Raji (cell line): Measurements from ENCODE around the gene FTO.

Experiments
- POLR2A ChIP-seq: IDR thresholded peaks from 2 replicates; pipeline ENCODE4 v1.6.1; 2011; ENCODE audit warnings: low read depth, low read length, control low read depth; ENCODE audit not compliant: insufficient read depth

Gene FTO

GRCh38 chr16:53949715-53950410 is 245.9 kb downstream of the FTO start:
- no peak for TF ChIP-seq POLR2A

GRCh38 chr16:53950677-53951076 is 246.7 kb downstream of the FTO start:
- no peak for TF ChIP-seq POLR2A

- TF ChIP-seq POLR2A, result no peak
Measured at GRCh38 chr16:53952215-53953208, 248.6 kb downstream of the FTO start.

- TF ChIP-seq POLR2A, result no peak
Measured at GRCh38 chr16:53953336-53953735, 249.4 kb downstream of the FTO start.

GRCh38 chr16:53955221-53955875 is 251.4 kb downstream of the FTO start:
- no peak for TF ChIP-seq POLR2A

GRCh38 chr16:53958341-53958880 is 254.5 kb downstream of the FTO start:
- TF ChIP-seq POLR2A, result no peak

- no peak for TF ChIP-seq POLR2A
Measured at GRCh38 chr16:53960050-53960812, 256.3 kb downstream of the FTO start.

GRCh38 chr16:53960954-53961616 is 257.1 kb downstream of the FTO start:
- TF ChIP-seq POLR2A, result no peak

- no peak for TF ChIP-seq POLR2A
Measured at GRCh38 chr16:53962041-53962440, 258.1 kb downstream of the FTO start.

GRCh38 chr16:53964145-53964790 is 260.3 kb downstream of the FTO start:
- no peak for TF ChIP-seq POLR2A

- TF ChIP-seq POLR2A, result no peak
Measured at GRCh38 chr16:53966821-53967571, 263.0 kb downstream of the FTO start.

- no peak for TF ChIP-seq POLR2A
Measured at GRCh38 chr16:53967572-53967971, 263.6 kb downstream of the FTO start.

GRCh38 chr16:53968454-53968853 is 264.5 kb downstream of the FTO start:
- TF ChIP-seq POLR2A, result no peak

GRCh38 chr16:53968896-53969295 is 264.9 kb downstream of the FTO start:
- TF ChIP-seq POLR2A, result no peak
